H1 (cell line): ENCODE measurements around the gene ASIC5. TPM values are rescaled to one million over a fixed set of nuclear protein-coding genes. Genes with fewer than 3 reads are reported as not detected.

ENCODE experiments used
- polyA plus RNA-seq, 7 experiments: library from polyadenylated mRNA; depleted of rRNA in 3 of 7; stranded (reverse) in 5 of 7; unstranded in 2 of 7; fragments of >200 nt in 5 of 7; fragments of 200-250 nt in 2 of 7; gene quantifications; 1 replicate in 5 of 7; 2 replicates in 1 of 7; 4 replicates in 1 of 7; pipeline versions ENCODE4 v1.2.1 to v1.2.3, GENCODE V29; 2011 to 2013; ENCODE audit warnings: missing spikeins in 2 of 7, mixed read lengths in 2 of 7
- total RNA-seq: library from RNA; stranded (reverse); fragmentation: NEBNext Ultra II Directional; extraction: Animal tissue kit (Norgen Biotek cat#: 25700); gene quantifications from 2 replicates; pipeline ENCODE4 v1.2.1, GENCODE V29; 2021
- TF ChIP-seq, protein P1 (sequence below): fragments of 300-600 bp; sonication (generic); IDR thresholded peaks from 2 replicates; pipeline ENCODE4 v1.7.1; 2012; ENCODE audit warnings: low read length, moderate library complexity, mild to moderate bottlenecking, inconsistent platforms; ENCODE audit not compliant: insufficient replicate concordance

The ASIC5 gene
- total and polyA plus RNA-seq, 2 of the 8 experiments (the other 6 are each of a cell fraction or from before 2014, with no cell fraction given): not detected

DNA sequence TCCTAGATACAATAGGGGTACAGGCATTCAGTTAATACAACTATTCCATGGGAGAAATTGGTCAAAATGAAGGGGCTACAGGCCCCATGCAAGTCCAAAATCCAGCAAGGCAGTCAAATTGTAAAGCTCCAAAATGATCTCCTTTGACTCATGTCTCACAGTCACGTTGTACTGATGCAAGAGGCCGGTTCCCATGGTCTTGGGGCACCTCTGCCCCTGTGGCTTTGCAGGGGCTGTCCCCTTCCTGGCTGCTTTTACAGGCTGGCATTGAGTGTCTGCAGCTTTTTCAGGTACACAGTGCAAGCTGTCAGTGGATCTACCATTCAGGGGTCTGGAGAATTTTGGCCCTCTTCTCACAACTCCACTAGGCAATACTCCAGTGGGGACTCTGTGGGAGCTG, 12.5 kb upstream of the ASIC5 start (continued):
- TF ChIP-seq, protein P1, sequence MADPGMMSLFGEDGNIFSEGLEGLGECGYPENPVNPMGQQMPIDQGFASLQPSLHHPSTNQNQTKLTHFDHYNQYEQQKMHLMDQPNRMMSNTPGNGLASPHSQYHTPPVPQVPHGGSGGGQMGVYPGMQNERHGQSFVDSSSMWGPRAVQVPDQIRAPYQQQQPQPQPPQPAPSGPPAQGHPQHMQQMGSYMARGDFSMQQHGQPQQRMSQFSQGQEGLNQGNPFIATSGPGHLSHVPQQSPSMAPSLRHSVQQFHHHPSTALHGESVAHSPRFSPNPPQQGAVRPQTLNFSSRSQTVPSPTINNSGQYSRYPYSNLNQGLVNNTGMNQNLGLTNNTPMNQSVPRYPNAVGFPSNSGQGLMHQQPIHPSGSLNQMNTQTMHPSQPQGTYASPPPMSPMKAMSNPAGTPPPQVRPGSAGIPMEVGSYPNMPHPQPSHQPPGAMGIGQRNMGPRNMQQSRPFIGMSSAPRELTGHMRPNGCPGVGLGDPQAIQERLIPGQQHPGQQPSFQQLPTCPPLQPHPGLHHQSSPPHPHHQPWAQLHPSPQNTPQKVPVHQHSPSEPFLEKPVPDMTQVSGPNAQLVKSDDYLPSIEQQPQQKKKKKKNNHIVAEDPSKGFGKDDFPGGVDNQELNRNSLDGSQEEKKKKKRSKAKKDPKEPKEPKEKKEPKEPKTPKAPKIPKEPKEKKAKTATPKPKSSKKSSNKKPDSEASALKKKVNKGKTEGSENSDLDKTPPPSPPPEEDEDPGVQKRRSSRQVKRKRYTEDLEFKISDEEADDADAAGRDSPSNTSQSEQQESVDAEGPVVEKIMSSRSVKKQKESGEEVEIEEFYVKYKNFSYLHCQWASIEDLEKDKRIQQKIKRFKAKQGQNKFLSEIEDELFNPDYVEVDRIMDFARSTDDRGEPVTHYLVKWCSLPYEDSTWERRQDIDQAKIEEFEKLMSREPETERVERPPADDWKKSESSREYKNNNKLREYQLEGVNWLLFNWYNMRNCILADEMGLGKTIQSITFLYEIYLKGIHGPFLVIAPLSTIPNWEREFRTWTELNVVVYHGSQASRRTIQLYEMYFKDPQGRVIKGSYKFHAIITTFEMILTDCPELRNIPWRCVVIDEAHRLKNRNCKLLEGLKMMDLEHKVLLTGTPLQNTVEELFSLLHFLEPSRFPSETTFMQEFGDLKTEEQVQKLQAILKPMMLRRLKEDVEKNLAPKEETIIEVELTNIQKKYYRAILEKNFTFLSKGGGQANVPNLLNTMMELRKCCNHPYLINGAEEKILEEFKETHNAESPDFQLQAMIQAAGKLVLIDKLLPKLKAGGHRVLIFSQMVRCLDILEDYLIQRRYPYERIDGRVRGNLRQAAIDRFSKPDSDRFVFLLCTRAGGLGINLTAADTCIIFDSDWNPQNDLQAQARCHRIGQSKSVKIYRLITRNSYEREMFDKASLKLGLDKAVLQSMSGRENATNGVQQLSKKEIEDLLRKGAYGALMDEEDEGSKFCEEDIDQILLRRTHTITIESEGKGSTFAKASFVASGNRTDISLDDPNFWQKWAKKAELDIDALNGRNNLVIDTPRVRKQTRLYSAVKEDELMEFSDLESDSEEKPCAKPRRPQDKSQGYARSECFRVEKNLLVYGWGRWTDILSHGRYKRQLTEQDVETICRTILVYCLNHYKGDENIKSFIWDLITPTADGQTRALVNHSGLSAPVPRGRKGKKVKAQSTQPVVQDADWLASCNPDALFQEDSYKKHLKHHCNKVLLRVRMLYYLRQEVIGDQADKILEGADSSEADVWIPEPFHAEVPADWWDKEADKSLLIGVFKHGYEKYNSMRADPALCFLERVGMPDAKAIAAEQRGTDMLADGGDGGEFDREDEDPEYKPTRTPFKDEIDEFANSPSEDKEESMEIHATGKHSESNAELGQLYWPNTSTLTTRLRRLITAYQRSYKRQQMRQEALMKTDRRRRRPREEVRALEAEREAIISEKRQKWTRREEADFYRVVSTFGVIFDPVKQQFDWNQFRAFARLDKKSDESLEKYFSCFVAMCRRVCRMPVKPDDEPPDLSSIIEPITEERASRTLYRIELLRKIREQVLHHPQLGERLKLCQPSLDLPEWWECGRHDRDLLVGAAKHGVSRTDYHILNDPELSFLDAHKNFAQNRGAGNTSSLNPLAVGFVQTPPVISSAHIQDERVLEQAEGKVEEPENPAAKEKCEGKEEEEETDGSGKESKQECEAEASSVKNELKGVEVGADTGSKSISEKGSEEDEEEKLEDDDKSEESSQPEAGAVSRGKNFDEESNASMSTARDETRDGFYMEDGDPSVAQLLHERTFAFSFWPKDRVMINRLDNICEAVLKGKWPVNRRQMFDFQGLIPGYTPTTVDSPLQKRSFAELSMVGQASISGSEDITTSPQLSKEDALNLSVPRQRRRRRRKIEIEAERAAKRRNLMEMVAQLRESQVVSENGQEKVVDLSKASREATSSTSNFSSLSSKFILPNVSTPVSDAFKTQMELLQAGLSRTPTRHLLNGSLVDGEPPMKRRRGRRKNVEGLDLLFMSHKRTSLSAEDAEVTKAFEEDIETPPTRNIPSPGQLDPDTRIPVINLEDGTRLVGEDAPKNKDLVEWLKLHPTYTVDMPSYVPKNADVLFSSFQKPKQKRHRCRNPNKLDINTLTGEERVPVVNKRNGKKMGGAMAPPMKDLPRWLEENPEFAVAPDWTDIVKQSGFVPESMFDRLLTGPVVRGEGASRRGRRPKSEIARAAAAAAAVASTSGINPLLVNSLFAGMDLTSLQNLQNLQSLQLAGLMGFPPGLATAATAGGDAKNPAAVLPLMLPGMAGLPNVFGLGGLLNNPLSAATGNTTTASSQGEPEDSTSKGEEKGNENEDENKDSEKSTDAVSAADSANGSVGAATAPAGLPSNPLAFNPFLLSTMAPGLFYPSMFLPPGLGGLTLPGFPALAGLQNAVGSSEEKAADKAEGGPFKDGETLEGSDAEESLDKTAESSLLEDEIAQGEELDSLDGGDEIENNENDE: no peak
